MV-4-11 (cell line): ENCODE results near the gene SSMEM1.
A peak's percentile ranks its signal among the peaks of the same experiment; 100 is the strongest.
"Not testable (repeated sequence)": the region's sequence is repeated elsewhere in the genome, so short reads cannot be mapped to it uniquely, and the experiment has no call there.

Source experiments
- DNase-seq: peaks from one replicate; lab custom pipeline; 2025; lab: John Stamatoyannopoulos, UW

SSMEM1 gene

DNA sequence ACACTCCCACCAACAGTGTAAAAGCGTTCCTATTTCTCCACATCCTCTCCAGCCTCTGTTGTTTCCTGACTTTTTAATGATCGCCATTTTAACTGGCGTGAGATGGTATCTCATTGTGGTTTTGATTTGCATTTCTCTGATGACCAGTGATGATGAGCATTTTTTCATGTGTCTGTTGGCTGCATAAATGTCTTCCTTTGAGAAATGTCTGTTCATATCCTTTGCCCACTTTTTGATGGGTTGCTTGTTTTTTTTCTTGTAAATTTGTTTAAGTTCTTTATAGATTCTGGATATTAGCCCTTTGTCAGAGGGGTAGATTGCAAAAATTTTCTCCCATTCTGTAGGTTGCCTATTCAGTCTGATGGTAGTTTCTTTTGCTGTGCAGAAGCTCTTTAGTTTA lies 42.0 kb downstream of the SSMEM1 start:
- not testable (repeated sequence) for DNase-seq

DNA sequence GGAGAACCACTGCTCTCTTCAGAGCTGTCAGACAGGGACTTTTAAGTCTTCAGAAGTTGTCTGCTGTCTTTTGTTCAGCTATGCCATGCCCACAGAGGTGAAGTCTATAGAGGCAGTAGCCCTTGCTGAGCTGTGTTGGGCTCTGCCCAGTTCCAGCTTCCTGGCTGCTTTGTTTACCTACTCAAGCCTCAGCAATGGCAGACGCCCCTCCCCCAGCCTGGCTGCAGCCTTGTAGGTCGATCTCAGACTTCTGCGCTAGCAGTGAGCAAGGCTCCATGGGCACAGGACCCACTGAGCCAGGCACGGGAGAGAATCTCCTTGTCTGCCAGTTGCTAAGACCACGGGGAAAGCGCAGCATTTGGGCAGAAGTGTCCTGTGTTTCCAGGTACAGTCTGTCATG lies 46.9 kb downstream of the SSMEM1 start:
- DNase-seq, result no peak

DNA sequence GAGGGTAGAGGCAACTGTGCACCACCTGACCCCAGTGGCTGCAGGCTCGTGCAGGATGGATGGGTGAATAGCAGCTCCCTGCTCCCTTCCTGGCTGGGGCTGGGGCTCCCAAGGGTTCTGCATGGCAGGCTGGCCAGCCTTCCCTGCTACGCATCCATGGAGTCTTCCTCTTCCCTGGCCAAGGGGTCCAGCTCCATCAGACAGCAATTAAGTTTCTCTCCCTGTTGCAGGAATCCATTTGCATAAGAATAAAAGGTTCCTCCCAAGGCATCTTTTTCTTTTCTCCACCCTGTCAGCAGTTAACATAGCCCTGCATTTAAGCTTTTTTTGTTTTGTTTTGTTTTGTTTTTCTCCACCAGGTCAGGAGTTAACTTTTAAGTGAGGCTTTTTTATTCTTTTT lies 49.0 kb downstream of the SSMEM1 start:
- no peak for DNase-seq

DNA sequence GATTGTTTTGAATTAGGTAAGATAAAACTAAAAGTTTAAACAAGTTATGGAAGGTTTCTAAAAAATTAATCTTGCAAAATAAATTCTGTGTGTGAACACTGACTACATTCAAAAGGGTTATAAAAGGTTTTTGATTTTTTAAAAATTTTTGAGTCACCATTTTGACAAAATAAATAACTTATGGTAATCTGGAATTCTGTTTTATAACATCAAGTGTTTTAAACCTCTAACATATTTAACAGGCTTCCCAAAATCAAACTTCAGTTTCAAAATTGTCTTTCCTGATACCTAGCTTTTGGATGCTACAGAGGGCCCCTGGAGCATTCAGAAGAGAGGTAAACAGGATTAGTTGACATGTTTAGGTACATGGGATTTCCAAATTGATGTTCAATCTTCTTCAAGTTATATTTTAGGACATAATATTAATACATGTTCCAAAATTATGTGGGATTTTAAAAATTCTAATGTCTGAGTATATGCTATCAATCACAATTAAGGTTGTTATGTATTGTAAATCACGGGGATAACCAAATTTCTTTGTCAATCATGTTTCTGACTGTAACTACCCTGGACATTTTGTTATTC lies 50.9 kb downstream of the SSMEM1 start:
- no peak for DNase-seq

DNA sequence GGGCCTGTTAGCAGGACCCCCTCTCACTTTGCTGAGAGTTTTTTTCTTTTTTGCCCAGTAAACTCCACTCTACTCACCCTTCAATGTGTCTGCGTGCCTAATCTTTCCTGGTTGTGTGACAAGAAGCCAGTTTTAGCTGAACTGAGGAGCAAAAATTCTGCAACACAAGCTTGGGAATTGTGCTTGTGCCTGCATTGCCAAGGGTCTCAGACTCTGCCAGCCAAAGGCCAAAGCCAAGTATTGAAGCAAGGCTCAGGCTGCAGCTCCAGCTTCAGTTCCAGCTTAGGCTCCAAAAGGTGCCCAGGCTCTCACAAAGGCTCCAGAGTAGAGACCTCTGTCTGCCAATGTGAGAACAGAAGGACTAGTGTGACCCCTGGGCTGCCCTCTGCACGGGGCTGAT lies 54.8 kb downstream of the SSMEM1 start:
- no peak for DNase-seq

DNA sequence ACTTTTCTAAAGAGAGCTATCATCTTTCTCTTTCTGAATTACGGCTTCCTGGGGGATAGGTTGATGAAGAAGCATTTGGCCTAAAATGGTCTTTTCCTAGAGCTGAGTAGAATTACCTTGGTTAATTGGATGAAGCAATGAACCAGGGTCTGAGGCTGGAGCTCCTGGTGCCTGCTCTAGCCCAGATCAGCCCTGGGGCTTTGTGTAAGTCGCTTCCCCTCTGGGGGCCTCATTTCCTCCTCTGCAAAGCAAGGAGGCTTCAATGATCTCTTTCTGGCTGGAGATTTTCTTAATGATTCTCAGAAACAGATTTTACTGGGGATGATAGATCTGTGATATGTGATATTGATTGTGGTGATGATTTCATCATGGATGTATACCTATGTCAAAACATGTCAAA lies 55.5 kb downstream of the SSMEM1 start:
- DNase-seq, result peak; percentile 25
